HepG2 (cell line): ENCODE results near the gene MVP. TPM values are rescaled to one million over a fixed set of nuclear protein-coding genes. Genes with fewer than 3 reads are reported as not detected.

Experiments
- CREM ChIP-seq, 2 experiments: sonication (generic) in 1 of 2; formaldehyde crosslinking in 1 of 2; IDR thresholded peaks; 2 replicates each; pipeline versions ENCODE4 v1.4.0 to v1.6.1; 2016 to 2020; ENCODE audit warnings: antibody characterized with exemption in 1 of 2, mild to moderate bottlenecking in 1 of 2, missing genetic modification reagents in 1 of 2
- GRHL1 ChIP-seq: sonication (generic); formaldehyde crosslinking; conservative IDR thresholded peaks from 2 replicates; pipeline ENCODE4 v1.8.0; 2022; ENCODE audit warnings: missing genetic modification reagents
- GTF2F1 ChIP-seq: fragments of 150-350 bp; IDR thresholded peaks from 2 replicates; pipeline ENCODE4 v1.6.1; 2014; ENCODE audit warnings: low read length
- HMG20A ChIP-seq: IDR thresholded peaks from 2 replicates; pipeline ENCODE4 v1.6.1; 2016; ENCODE audit warnings: borderline replicate concordance
- HNF1B ChIP-seq: sonication (generic); formaldehyde crosslinking; IDR thresholded peaks from 2 replicates; pipeline ENCODE4 v1.5.1; 2020; ENCODE audit warnings: mild to moderate bottlenecking, moderate library complexity, missing genetic modification reagents
- HNF4G ChIP-seq, 2 experiments: sonication (generic) in 1 of 2; formaldehyde crosslinking in 1 of 2; IDR thresholded peaks; 2 replicates each; pipeline versions ENCODE4 v1.4.0 to v1.6.1; 2011 to 2020; ENCODE audit warnings: borderline replicate concordance in 2 of 2, low read depth in 2 of 2, mild to moderate bottlenecking in 2 of 2, low read length in 1 of 2, missing genetic modification reagents in 1 of 2, moderate library complexity in 1 of 2
- ISX ChIP-seq: sonication (generic); formaldehyde crosslinking; conservative IDR thresholded peaks from 2 replicates; pipeline ENCODE4 v1.5.0; 2020; ENCODE audit warnings: missing genetic modification reagents
- LBX2 ChIP-seq: sonication (generic); formaldehyde crosslinking; IDR thresholded peaks from 2 replicates; pipeline ENCODE4 v1.5.0; 2020; ENCODE audit warnings: missing genetic modification reagents, mild to moderate bottlenecking, borderline replicate concordance
- SIX1 ChIP-seq: sonication (generic); formaldehyde crosslinking; IDR thresholded peaks from 2 replicates; pipeline ENCODE4 v1.4.0; 2020; ENCODE audit warnings: missing genetic modification reagents, borderline replicate concordance
- SNRNP70 ChIP-seq: fragments of 200-400 bp; formaldehyde crosslinking; IDR thresholded peaks from 2 replicates; pipeline ENCODE4 v1.6.1; 2017; ENCODE audit warnings: mild to moderate bottlenecking, low read depth, low read length, moderate library complexity
- SP4 ChIP-seq: sonication (generic); formaldehyde crosslinking; IDR thresholded peaks from 2 replicates; pipeline ENCODE4 v1.8.1; 2023; ENCODE audit warnings: mild to moderate bottlenecking, missing genetic modification reagents
- ZBTB38 ChIP-seq: sonication (generic); formaldehyde crosslinking; IDR thresholded peaks from 2 replicates; pipeline ENCODE4 v1.5.1; 2020; ENCODE audit warnings: mild to moderate bottlenecking, missing genetic modification reagents
- ZFP82 ChIP-seq: sonication (generic); formaldehyde crosslinking; IDR thresholded peaks from 2 replicates; pipeline ENCODE4 v1.5.1; 2020; ENCODE audit warnings: mild to moderate bottlenecking, missing genetic modification reagents, borderline replicate concordance
- ZNF224 ChIP-seq: sonication (generic); formaldehyde crosslinking; IDR thresholded peaks from 2 replicates; pipeline ENCODE4 v1.5.0; 2020; ENCODE audit warnings: mild to moderate bottlenecking, missing genetic modification reagents
- ZNF280D ChIP-seq: sonication (generic); formaldehyde crosslinking; IDR thresholded peaks from 2 replicates; pipeline ENCODE4 v1.5.1; 2020; ENCODE audit warnings: mild to moderate bottlenecking, missing genetic modification reagents
- ZNF773 ChIP-seq: sonication (generic); formaldehyde crosslinking; IDR thresholded peaks from 2 replicates; pipeline ENCODE4 v1.4.0; 2020; ENCODE audit warnings: missing genetic modification reagents, borderline replicate concordance
- ZUFSP ChIP-seq: sonication (generic); formaldehyde crosslinking; IDR thresholded peaks from 2 replicates; pipeline ENCODE4 v1.9.0; 2021; ENCODE audit warnings: missing genetic modification reagents, mild to moderate bottlenecking, borderline replicate concordance
- ZZZ3 ChIP-seq: sonication (generic); formaldehyde crosslinking; IDR thresholded peaks from 2 replicates; pipeline ENCODE4 v1.4.0; 2020; ENCODE audit warnings: missing genetic modification reagents, mild to moderate bottlenecking, borderline replicate concordance
- polyA plus RNA-seq, 8 experiments: library from polyadenylated mRNA; depleted of rRNA in 3 of 8; stranded (reverse) in 7 of 8; unstranded in 1 of 8; fragments of >200 nt; fragmentation: Illumina TruSeq in 4 of 8; extraction: Trizol in 4 of 8; gene quantifications; 2 replicates each; pipeline versions ENCODE4 v1.2.1 to v1.2.3, GENCODE V29; 2011 to 2016; ENCODE audit warnings: low read depth in 4 of 8, missing spikeins in 1 of 8, mixed read lengths in 1 of 8; ENCODE audit not compliant: insufficient read depth in 1 of 8
- total RNA-seq, 5 experiments: library from RNA; depleted of rRNA; stranded (reverse); fragments of >200 nt; fragmentation: Illumina TruSeq; extraction: Trizol; gene quantifications; 2 replicates each; pipeline ENCODE4 v1.2.3, GENCODE V29; 2016; ENCODE audit warnings: low read depth in 1 of 5

MVP gene
- total and polyA plus RNA-seq, 2 of the 13 experiments (the other 11 are each of a cell fraction or from before 2014, with no cell fraction given) = 22.9 to 43.5 TPM

GRCh38 chr16:29790183-29790948 lies 29.9 kb upstream of the MVP start, which contains the start of gene KIF22 (continued):
- TF ChIP-seq ZUFSP (CRISPR knock-in tag) (no peak), ZNF773 (peak; percentile 84; the same call in 1 of the 2 replicates), GRHL1 (CRISPR knock-in tag) (no peak), ZBTB38 (peak; percentile 58; the same call in 1 of the 2 replicates), CREM (IDR thresholded peaks at IDR 0.05) (peak; percentile 78), CREM (CRISPR knock-in tag; IDR thresholded peaks at IDR 0.05) (peak; percentile 27; the same call in 1 of the 2 replicates), SP4 (CRISPR knock-in tag) (peak; percentile 99), HNF4G (IDR thresholded peaks at IDR 0.05; ENCODE audit: borderline replicate concordance, low read depth, low read length) (no peak), HNF4G (CRISPR knock-in tag; IDR thresholded peaks at IDR 0.05; ENCODE audit: borderline replicate concordance, low read depth) (0 out of 2 replicates have a peak, but pooled peaks have one; percentile 26), ZNF280D (CRISPR knock-in tag) (peak; percentile 96), HNF1B (peak; percentile 93), ISX (CRISPR knock-in tag) (0 out of 2 replicates have a peak, but pooled peaks have one; percentile 52), GTF2F1 (0 out of 2 replicates have a peak, but pooled peaks have one; percentile 20), SNRNP70 (no peak), LBX2 (CRISPR knock-in tag) (no peak), ZZZ3 (CRISPR knock-in tag) (peak; percentile 87), HMG20A (CRISPR knock-in tag) (no peak; the same call in 1 of the 2 replicates), ZNF224 (CRISPR knock-in tag) (peak; percentile 88; the same call in 1 of the 2 replicates), ZFP82 (CRISPR knock-in tag) (no peak), SIX1 (CRISPR knock-in tag) (no peak)
